Measurements from ENCODE around the gene RSPO4.

GRCh38 chr20:924639-925038 is 77.5 kb downstream of the RSPO4 start:
- TF ChIP-seq CTCF (IDR thresholded peaks at IDR 0.05; ENCODE audit: borderline replicate concordance, extremely low read depth, low read length, poor library complexity, severe bottlenecking) (no peak), EZH2 (IDR thresholded peaks at IDR 0.05; ENCODE audit: borderline replicate concordance, low read depth, low read length, severe bottlenecking) (no peak)

Measured in DND-41 (cell line).